ENCODE data around the gene STARD7.

DNA sequence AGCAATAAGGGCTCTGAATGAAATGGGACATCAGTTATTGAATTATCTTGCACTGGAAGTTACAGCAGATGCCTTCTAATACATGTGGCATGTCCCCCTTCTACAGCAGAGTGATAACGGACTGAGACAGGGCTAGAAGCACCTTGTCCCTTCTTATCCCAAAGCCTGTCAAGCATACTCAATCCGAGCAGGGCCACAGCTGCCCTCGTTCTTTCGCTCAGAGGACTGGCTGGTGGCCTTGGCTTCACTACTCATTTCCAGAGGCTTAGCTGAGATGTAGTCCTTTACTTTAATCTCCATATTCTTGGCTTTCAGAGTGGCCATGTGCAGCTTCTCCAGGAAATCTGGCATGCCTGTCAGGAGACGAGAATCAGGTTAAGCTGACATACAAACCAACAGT lies 22.1 kb downstream of the STARD7 start:
- TF ChIP-seq CREB5 (CRISPR knock-in tag; IDR thresholded peaks at IDR 0.05; ENCODE audit: low read depth) (no peak), PATZ1 (CRISPR knock-in tag; IDR thresholded peaks at IDR 0.05; ENCODE audit: borderline replicate concordance) (no peak), ZFP30 (CRISPR knock-in tag; IDR thresholded peaks at IDR 0.05) (no peak), ZNF70 (CRISPR knock-in tag; IDR thresholded peaks at IDR 0.05) (no peak), ARNTL (CRISPR knock-in tag; IDR thresholded peaks at IDR 0.05; ENCODE audit: borderline replicate concordance, low read depth) (no peak), CSRNP3 (CRISPR knock-in tag; IDR thresholded peaks at IDR 0.05) (no peak), RARB (CRISPR knock-in tag; IDR thresholded peaks at IDR 0.05) (no peak), GLIS3 (CRISPR knock-in tag; IDR thresholded peaks at IDR 0.05) (no peak), TCF4 (CRISPR knock-in tag; IDR thresholded peaks at IDR 0.05; ENCODE audit: borderline replicate concordance) (no peak), ISL1 (CRISPR knock-in tag; IDR thresholded peaks at IDR 0.05) (no peak), PPARA (CRISPR knock-in tag; IDR thresholded peaks at IDR 0.05; ENCODE audit: borderline replicate concordance) (no peak)
- TF ChIP-seq, protein P1, sequence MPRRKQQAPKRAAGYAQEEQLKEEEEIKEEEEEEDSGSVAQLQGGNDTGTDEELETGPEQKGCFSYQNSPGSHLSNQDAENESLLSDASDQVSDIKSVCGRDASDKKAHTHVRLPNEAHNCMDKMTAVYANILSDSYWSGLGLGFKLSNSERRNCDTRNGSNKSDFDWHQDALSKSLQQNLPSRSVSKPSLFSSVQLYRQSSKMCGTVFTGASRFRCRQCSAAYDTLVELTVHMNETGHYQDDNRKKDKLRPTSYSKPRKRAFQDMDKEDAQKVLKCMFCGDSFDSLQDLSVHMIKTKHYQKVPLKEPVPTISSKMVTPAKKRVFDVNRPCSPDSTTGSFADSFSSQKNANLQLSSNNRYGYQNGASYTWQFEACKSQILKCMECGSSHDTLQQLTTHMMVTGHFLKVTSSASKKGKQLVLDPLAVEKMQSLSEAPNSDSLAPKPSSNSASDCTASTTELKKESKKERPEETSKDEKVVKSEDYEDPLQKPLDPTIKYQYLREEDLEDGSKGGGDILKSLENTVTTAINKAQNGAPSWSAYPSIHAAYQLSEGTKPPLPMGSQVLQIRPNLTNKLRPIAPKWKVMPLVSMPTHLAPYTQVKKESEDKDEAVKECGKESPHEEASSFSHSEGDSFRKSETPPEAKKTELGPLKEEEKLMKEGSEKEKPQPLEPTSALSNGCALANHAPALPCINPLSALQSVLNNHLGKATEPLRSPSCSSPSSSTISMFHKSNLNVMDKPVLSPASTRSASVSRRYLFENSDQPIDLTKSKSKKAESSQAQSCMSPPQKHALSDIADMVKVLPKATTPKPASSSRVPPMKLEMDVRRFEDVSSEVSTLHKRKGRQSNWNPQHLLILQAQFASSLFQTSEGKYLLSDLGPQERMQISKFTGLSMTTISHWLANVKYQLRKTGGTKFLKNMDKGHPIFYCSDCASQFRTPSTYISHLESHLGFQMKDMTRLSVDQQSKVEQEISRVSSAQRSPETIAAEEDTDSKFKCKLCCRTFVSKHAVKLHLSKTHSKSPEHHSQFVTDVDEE (CRISPR knock-in tag; IDR thresholded peaks at IDR 0.05), result no peak
